Measurements from ENCODE around the gene CASQ1.
A peak's percentile ranks its signal among the peaks of the same experiment; 100 is the strongest.

Gene CASQ1

DNA sequence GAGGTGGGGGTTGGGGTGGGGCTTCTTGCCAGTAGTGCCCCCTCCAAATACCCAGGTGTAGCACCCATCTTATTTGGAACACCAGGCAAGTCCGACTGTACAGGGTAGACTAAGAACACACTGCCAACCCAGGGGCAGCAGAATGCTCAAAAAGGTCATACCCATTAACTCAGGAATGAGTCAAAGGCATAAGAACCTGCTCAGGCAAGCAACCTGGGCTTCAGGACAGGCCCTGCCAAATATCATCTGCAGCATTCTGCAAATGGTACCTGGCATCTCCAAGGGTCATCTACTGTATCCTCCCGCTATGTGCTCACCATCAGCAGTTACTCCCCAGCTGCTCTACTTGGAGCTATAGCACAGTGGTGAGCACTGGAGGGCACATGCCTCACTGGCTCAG lies 34.2 kb downstream of the CASQ1 start:
- Histone ChIP-seq H3K4me1 (peaks cover 0 to 18% (median 0%) of the 10 kb centered on the region in 10 experiments; a peak in 2 of 20 replicates), H3K9ac (no peak overlapping the region), H3K27ac (no peak overlapping the region), H3K4me2 (no peak overlapping the region), H3K4me3 (no peak overlapping the region), H3K36me3 (peaks cover 96 to 100% (median 100%) of the 10 kb centered on the region in 11 experiments), H3K27me3 (no peaks in the 10 kb centered on the region), H4K20me1 (peaks cover 0 to 33% (median 10%) of the 10 kb centered on the region in 11 experiments; a peak in 8 of 22 replicates), H3K9me3 (replicated peaks in 1 of 11) (no peaks in the 10 kb centered on the region)
- no peak for TF ChIP-seq Cebpa-rat (IDR thresholded peaks at IDR 0.05)

DNA sequence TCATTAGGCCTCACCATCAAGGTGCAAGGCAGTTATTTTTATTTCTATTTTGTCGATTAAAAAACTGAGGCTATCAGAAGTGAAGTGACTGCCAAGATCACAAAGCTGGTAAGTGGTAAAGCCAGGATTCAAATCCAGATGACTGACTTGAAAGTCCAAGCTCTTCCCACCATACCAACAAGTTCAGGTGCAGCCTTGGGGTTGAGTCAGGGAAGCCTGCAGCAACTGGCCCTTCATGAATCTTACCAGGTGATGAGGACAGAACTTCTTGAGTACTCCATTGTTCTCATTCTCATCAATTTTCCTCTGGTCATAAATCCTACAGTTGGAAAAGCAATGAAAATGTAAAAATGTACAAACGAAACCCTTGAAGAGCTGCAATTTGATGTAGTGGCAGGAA lies 35.0 kb downstream of the CASQ1 start:
- Histone ChIP-seq H3K9ac (no peak overlapping the region), H4K20me1 (peaks cover 0 to 26% (median 2%) of the 10 kb centered on the region in 11 experiments; a peak in 7 of 22 replicates), H3K9me3 (replicated peaks in 1 of 11) (no peaks in the 10 kb centered on the region), H3K4me1 (peaks cover 0 to 18% (median 0%) of the 10 kb centered on the region in 10 experiments; a peak in 2 of 20 replicates), H3K27ac (no peak overlapping the region), H3K4me2 (no peak overlapping the region), H3K4me3 (no peak overlapping the region), H3K27me3 (no peaks in the 10 kb centered on the region), H3K36me3 (peaks cover 97 to 100% (median 100%) of the 10 kb centered on the region in 11 experiments)
- no peak for TF ChIP-seq Cebpa-rat (IDR thresholded peaks at IDR 0.05)

DNA sequence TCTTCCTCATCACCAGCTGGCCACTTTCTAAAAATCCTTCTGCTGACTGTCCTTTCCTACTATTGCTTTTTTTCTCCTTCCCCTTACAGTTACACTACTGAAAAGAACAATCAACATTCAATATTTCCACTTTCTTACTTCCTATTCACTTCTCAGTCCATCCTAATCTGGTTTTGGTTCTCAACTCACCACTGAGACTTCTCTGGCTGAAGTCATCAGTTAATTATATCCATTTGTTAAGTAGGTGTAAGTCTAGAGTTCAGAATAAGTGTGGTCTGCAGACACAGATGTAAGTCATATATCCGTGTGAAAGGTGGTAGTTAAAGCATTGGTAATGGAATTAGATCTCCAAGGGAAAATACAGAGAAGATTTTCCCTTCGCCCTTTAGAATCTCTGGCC lies 36.2 kb downstream of the CASQ1 start:
- Histone ChIP-seq H3K36me3 (peaks cover 99 to 100% (median 100%) of the 10 kb centered on the region in 11 experiments), H3K4me2 (no peak overlapping the region; a peak in 1 of 22 replicates), H4K20me1 (peaks cover 0 to 14% (median 0%) of the 10 kb centered on the region in 11 experiments; a peak in 2 of 22 replicates), H3K9ac (peak overlapping the region in 1 of 11 experiments; percentile 47; a peak in 1 of 22 replicates), H3K4me3 (no peak overlapping the region), H3K27ac (no peak overlapping the region), H3K4me1 (peaks cover 0 to 18% (median 0%) of the 10 kb centered on the region in 10 experiments; a peak in 2 of 20 replicates), H3K9me3 (replicated peaks in 1 of 11) (no peaks in the 10 kb centered on the region), H3K27me3 (no peaks in the 10 kb centered on the region)
- TF ChIP-seq Cebpa-rat (IDR thresholded peaks at IDR 0.05) = no peak

DNA sequence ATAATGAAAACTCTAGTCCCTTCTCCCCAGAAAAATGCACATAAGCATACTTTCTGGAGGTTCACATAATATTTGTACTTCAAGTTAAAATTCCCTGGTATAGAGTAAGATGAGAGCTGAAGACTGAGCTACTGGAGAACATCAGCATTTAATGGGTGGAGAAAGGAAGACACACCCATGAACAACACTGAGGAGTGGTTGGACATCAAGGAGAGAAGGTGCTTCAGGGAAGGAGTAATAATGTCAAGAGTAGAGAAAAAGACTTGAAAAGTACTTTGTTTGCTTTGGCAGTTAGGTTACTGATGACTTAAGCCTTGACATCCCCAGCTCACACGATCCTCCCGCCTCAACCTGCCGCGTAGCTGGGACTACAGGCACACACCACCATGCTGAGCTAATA lies 36.7 kb downstream of the CASQ1 start:
- Histone ChIP-seq H4K20me1 (peaks cover 0 to 14% (median 0%) of the 10 kb centered on the region in 11 experiments; a peak in 5 of 22 replicates), H3K4me3 (no peak overlapping the region), H3K9me3 (replicated peaks in 1 of 11) (no peaks in the 10 kb centered on the region), H3K27me3 (no peaks in the 10 kb centered on the region), H3K27ac (no peak overlapping the region), H3K4me1 (peaks cover 0 to 18% (median 0%) of the 10 kb centered on the region in 10 experiments; a peak in 2 of 20 replicates), H3K9ac (no peak overlapping the region; a peak in 1 of 22 replicates), H3K36me3 (peaks cover 99 to 100% (median 100%) of the 10 kb centered on the region in 11 experiments), H3K4me2 (no peak overlapping the region)
- TF ChIP-seq Cebpa-rat (IDR thresholded peaks at IDR 0.05) = no peak

DNA sequence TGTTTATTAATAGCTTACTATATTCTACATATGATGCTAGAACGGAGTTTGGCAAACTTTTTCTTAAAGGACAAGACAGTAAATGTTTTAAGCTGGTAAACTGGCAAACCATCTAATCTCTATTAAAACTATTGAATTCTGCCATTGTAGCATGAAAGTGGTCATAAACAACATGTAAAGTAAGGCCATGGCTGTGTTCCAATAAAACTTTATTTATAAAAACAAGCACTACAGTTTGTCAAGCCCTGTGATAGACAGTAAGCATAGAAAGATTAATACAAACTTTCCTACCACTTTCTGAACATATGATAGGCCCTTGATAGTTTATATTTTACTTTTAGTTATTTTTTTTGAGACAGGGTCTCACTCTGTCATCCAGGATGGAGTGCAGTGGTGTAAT lies 37.2 kb downstream of the CASQ1 start:
- Histone ChIP-seq H3K9ac (no peak overlapping the region; a peak in 1 of 22 replicates), H3K4me2 (no peak overlapping the region), H4K20me1 (peaks cover 0 to 14% (median 0%) of the 10 kb centered on the region in 11 experiments; a peak in 5 of 22 replicates), H3K27ac (no peak overlapping the region), H3K36me3 (peaks cover 99 to 100% (median 100%) of the 10 kb centered on the region in 11 experiments), H3K4me3 (no peak overlapping the region), H3K27me3 (no peaks in the 10 kb centered on the region), H3K9me3 (replicated peaks in 1 of 11) (no peaks in the 10 kb centered on the region), H3K4me1 (peaks cover 0 to 18% (median 0%) of the 10 kb centered on the region in 10 experiments; a peak in 2 of 20 replicates)
- no peak for TF ChIP-seq Cebpa-rat (IDR thresholded peaks at IDR 0.05)

DNA sequence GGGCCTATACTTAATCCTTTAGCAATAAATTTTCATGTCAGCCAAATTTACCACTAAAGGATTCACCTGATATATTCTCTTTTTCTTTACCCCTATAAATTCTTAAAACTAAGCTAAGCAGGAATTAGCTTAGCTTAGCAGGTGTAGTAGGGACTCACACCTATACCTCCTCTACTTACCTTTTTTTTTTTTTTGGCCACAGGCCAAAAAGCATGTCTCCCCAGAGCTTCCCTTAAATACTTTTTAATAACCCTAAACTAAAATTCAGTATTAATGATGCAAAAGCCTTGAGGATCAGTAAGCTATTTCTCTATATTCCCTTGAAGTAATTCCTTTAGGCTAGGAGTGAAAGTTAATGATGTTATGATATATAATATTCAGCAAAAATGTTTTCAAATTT lies 38.1 kb downstream of the CASQ1 start:
- Histone ChIP-seq H3K4me3 (no peak overlapping the region), H3K27ac (no peak overlapping the region), H3K4me1 (peaks cover 0 to 18% (median 0%) of the 10 kb centered on the region in 10 experiments; a peak in 2 of 20 replicates), H3K4me2 (no peak overlapping the region), H3K9ac (no peak overlapping the region), H3K27me3 (no peaks in the 10 kb centered on the region), H3K36me3 (peaks cover 99 to 100% (median 100%) of the 10 kb centered on the region in 11 experiments), H4K20me1 (peaks cover 0 to 18% (median 4%) of the 10 kb centered on the region in 11 experiments; a peak in 9 of 22 replicates), H3K9me3 (replicated peaks in 1 of 11) (no peaks in the 10 kb centered on the region)
- TF ChIP-seq Cebpa-rat (IDR thresholded peaks at IDR 0.05) = no peak

DNA sequence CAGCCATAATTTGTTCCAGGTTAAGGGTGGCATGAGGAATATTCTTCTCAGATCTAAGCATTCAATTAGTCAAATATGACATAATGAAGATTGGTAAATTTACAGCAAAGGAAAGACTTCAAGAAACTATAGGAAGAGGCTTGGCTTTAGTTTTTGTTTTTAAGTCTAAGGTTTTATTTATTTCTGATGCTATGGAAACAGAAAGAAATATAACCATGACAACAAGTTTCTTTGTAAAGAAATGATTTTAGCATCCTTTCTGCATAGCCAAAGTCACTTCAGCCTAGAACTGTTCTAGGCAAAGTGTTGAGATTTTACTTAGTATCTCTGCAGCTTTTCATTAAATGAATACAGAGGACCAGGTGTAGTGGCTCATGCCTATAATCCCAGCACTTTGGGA lies 42.5 kb downstream of the CASQ1 start:
- Histone ChIP-seq H3K27me3 (no peaks in the 10 kb centered on the region), H3K36me3 (peaks cover 98 to 100% (median 100%) of the 10 kb centered on the region in 11 experiments), H3K9me3 (replicated peaks in 1 of 11) (no peaks in the 10 kb centered on the region), H3K27ac (no peak overlapping the region), H3K9ac (no peak overlapping the region), H4K20me1 (peaks cover 0 to 18% (median 9%) of the 10 kb centered on the region in 11 experiments; a peak in 10 of 22 replicates), H3K4me1 (no peaks in the 10 kb centered on the region), H3K4me3 (no peak overlapping the region), H3K4me2 (no peak overlapping the region)
- no peak for TF ChIP-seq Cebpa-rat (IDR thresholded peaks at IDR 0.05)

DNA sequence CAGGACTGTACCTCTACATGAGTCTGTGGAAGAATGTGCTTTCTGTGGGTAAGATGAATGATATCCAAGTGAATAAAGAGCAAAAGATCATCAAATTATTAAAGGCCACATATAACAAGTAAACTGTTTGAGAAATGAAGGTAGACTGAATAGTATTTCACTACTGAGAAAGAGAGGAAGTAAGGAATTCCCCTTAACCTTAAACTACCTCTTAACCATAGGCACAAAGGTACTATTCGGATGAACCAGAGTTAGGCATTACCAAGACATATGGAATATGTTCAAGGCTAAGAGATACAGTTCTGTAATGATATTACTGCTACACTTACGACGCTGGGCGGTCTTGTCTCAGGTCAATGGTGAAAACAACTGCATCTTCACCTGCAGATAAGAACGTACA lies 46.4 kb downstream of the CASQ1 start:
- Histone ChIP-seq H3K36me3 (peaks cover 97 to 100% (median 100%) of the 10 kb centered on the region in 11 experiments), H3K27ac (no peak overlapping the region), H3K4me3 (no peak overlapping the region), H4K20me1 (peaks cover 0 to 41% (median 20%) of the 10 kb centered on the region in 11 experiments; a peak in 12 of 22 replicates), H3K4me1 (no peaks in the 10 kb centered on the region), H3K9me3 (replicated peaks in 1 of 11) (no peaks in the 10 kb centered on the region), H3K4me2 (no peak overlapping the region), H3K9ac (no peak overlapping the region), H3K27me3 (no peaks in the 10 kb centered on the region)
- no peak for TF ChIP-seq Cebpa-rat (IDR thresholded peaks at IDR 0.05)

DNA sequence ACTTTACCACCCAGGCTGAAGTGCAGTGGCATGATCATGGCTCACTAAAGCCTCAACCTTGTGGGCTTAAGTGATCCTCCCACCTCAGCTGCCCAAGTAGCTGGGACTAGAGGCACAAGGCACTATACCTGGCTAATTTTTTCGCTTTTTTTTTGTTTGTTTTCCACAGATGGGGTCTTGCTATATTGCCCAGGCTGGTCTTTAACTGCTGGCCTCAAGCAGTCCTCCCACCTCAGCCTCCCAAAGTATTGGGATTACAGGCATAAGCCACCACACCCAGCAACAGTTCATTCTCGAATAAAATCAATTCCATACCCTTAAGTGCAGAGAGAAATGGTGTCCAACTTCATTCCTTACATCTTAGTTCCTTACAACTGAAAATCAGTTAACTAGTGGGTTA lies 47.2 kb downstream of the CASQ1 start:
- no peak overlapping the region for H3K4me2 ChIP-seq
- no peaks in the 10 kb centered on the region for H3K4me1 ChIP-seq
- no peak overlapping the region for H3K4me3 ChIP-seq
- no peak for TF ChIP-seq Cebpa-rat (IDR thresholded peaks at IDR 0.05)
- H3K9ac ChIP-seq = no peak overlapping the region
- no peaks in the 10 kb centered on the region for H3K27me3 ChIP-seq
- H3K9me3 ChIP-seq (replicated peaks in 1 of 11) = no peaks in the 10 kb centered on the region
- peaks cover 3 to 46% (median 23%) of the 10 kb centered on the region in 11 experiments; a peak in 14 of 22 replicates for H4K20me1 ChIP-seq
- no peak overlapping the region for H3K27ac ChIP-seq
- peaks cover 97 to 100% (median 100%) of the 10 kb centered on the region in 11 experiments for H3K36me3 ChIP-seq

DNA sequence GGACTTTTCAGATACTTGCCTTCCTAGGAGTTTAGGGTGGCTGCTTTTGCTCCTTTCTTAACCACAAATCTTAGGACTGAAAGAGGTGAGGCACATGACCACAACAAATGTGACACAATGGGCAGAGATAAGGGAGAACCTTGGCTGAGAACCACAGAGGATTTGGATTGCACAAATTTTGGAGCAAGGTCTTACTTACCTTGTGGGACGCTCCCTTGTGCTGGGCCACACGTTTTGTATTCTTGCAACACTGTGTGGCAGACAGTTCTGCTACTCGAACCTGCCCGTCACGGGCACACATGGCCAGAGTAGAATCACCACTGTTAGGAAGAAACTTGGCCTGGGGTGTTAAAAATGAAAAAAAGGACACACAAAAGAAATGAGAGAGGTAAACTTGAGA lies 48.0 kb downstream of the CASQ1 start:
- Histone ChIP-seq H3K4me3 (no peak overlapping the region), H4K20me1 (peaks cover 9 to 49% (median 28%) of the 10 kb centered on the region in 11 experiments; a peak in 16 of 22 replicates), H3K4me2 (no peak overlapping the region), H3K9ac (no peak overlapping the region; a peak in 1 of 22 replicates), H3K9me3 (replicated peaks in 1 of 11) (no peaks in the 10 kb centered on the region), H3K4me1 (no peaks in the 10 kb centered on the region), H3K36me3 (peaks cover 97 to 100% (median 100%) of the 10 kb centered on the region in 11 experiments), H3K27me3 (no peaks in the 10 kb centered on the region), H3K27ac (no peak overlapping the region)
- no peak for TF ChIP-seq Cebpa-rat (IDR thresholded peaks at IDR 0.05)
